ENCODE data around the gene TADA3. TPM values are rescaled to one million over a fixed set of nuclear protein-coding genes. Genes with fewer than 3 reads are reported as not detected.

The TADA3 gene
- total and polyA plus RNA-seq, 2 of the 4 experiments (the other 2 are of a cell fraction): 68.0 to 83.0 TPM

DNA sequence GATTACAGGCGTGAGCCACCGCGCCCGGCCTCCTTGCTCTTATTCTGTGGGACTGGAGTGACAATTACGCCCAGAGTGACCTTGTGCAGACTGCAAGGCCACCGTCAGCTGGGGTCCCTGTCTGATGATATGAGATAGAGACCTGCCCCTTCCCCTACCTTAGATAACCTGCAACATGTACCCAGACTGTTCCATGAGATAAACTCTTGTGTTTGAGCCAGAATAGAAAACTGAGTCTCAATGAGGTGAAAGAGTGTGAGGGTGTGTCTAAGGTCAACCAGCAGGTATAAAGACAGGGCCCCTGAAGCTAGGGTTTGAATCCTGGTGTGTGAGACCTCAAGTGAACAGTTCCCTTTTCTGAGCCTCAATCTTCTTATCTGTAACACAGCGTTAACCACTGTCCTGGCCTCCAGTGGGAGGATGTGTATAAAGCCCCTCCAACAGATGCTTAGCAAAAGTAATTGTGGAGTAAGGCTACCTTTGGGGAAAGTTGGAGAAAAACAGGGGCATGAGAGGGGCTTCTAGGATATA, 6.0 kb downstream of the TADA3 start:
- H3K4me3 ChIP-seq (ENCODE audit: insufficient read depth, low read depth, low read length): no peak overlapping the region
- H3K4me1 ChIP-seq (ENCODE audit: control insufficient read depth, insufficient read depth, low read length): peaks cover 3% of the 10 kb centered on the region; the same call in 1 of the 2 replicates
- ChIA-PET CTCF (no interaction called here), POLR2A (ENCODE audit: unreplicated experiment) (no interaction called here)
- TF ChIP-seq POLR2A (IDR thresholded peaks at IDR 0.05; ENCODE audit: low read depth, low read length): no peak
- no peak for TF ChIP-seq MAFK (IDR thresholded peaks at IDR 0.05; ENCODE audit: low read depth, low read length)
- no peak for TF ChIP-seq RAD21 (IDR thresholded peaks at IDR 0.05; ENCODE audit: low read length)
- TF ChIP-seq RFX5 (IDR thresholded peaks at IDR 0.05; ENCODE audit: low read depth, low read length): no peak
- TF ChIP-seq MAZ (IDR thresholded peaks at IDR 0.05; ENCODE audit: borderline replicate concordance, low read depth, low read length): no peak
- TF ChIP-seq, protein P1, sequence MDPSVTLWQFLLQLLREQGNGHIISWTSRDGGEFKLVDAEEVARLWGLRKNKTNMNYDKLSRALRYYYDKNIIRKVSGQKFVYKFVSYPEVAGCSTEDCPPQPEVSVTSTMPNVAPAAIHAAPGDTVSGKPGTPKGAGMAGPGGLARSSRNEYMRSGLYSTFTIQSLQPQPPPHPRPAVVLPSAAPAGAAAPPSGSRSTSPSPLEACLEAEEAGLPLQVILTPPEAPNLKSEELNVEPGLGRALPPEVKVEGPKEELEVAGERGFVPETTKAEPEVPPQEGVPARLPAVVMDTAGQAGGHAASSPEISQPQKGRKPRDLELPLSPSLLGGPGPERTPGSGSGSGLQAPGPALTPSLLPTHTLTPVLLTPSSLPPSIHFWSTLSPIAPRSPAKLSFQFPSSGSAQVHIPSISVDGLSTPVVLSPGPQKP (IDR thresholded peaks at IDR 0.05; ENCODE audit: borderline replicate concordance, low read depth, low read length): no peak
- TF ChIP-seq, protein P2, sequence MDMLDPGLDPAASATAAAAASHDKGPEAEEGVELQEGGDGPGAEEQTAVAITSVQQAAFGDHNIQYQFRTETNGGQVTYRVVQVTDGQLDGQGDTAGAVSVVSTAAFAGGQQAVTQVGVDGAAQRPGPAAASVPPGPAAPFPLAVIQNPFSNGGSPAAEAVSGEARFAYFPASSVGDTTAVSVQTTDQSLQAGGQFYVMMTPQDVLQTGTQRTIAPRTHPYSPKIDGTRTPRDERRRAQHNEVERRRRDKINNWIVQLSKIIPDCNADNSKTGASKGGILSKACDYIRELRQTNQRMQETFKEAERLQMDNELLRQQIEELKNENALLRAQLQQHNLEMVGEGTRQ (IDR thresholded peaks at IDR 0.05; ENCODE audit: low read depth, low read length): no peak
- TF ChIP-seq BHLHE40 (IDR thresholded peaks at IDR 0.05; ENCODE audit: low read depth, low read length): no peak
- no peak for TF ChIP-seq RCOR1 (IDR thresholded peaks at IDR 0.05; ENCODE audit: insufficient replicate concordance, low read length)
- no peak for TF ChIP-seq CEBPB (IDR thresholded peaks at IDR 0.05; ENCODE audit: low read depth, low read length)
- no peak for TF ChIP-seq NFE2L2 (IDR thresholded peaks at IDR 0.05; ENCODE audit: low read depth, low read length)
- no peak for TF ChIP-seq FOS (IDR thresholded peaks at IDR 0.05; ENCODE audit: low read depth, low read length)
- TF ChIP-seq CHD1 (IDR thresholded peaks at IDR 0.05; ENCODE audit: low read depth, low read length): no peak
- no peak for TF ChIP-seq SMC3 (IDR thresholded peaks at IDR 0.05; ENCODE audit: low read depth, low read length)
- no peak overlapping the region for H2BK120ac ChIP-seq (ENCODE audit: low read depth, low read length)
- H3K4ac ChIP-seq (ENCODE audit: low read depth, low read length): no peak overlapping the region
- no peaks in the 10 kb centered on the region for H4K20me1 ChIP-seq (ENCODE audit: insufficient read depth, low read length)
- H3K9me1 ChIP-seq (ENCODE audit: insufficient read depth, low read length): peaks cover 9% of the 10 kb centered on the region
- H2AK9ac ChIP-seq (replicated peaks; ENCODE audit: low read depth, low read length, poor library complexity): no peak overlapping the region
- WGBS, 2 experiments (ENCODE audit: extremely low coverage in 2 of 2, insufficient read length in 1 of 2): no CpG with 5 or more reads among the region's 7 CpGs
- H3K18ac ChIP-seq (ENCODE audit: low read depth, low read length): no peak overlapping the region
- no peak overlapping the region for H3K23ac ChIP-seq (ENCODE audit: low read depth, low read length)
- H4K8ac ChIP-seq (ENCODE audit: low read depth in 2 of 2, low read length in 2 of 2): no peak overlapping the region
- no peak for ATAC-seq (ENCODE audit: low read depth)
- intact Hi-C loops (cut with micrococcal nuclease) (no loop called here), dilution Hi-C loops (cut with HindIII; ENCODE audit: low sequenced_read_pairs, unreplicated experiment) (no loop called here), in situ Hi-C loops (cut with MboI; ENCODE audit: low sequenced_read_pairs) (no loop called here)
- no peak overlapping the region for H4K5ac ChIP-seq (ENCODE audit: low read depth, low read length)
- no peak for DNase-seq
- H3K4me2 ChIP-seq (ENCODE audit: low read depth, low read length): no peak overlapping the region
- BruUV-seq (replicated peaks): no TSS peak
- no peak overlapping the region for H3K14ac ChIP-seq (replicated peaks; ENCODE audit: low read depth, low read length)
- no peak overlapping the region for H3K27ac ChIP-seq (ENCODE audit: insufficient read depth, low read length)
- no peak overlapping the region for H2BK5ac ChIP-seq (ENCODE audit: low read depth, low read length, poor library complexity, severe bottlenecking)
- H3K27me3 ChIP-seq (ENCODE audit: control insufficient read depth, insufficient read depth, low read length): no peaks in the 10 kb centered on the region
- no peak overlapping the region for H2BK20ac ChIP-seq (ENCODE audit: low read depth, low read length)
- H4K91ac ChIP-seq (ENCODE audit: insufficient read depth, low read depth, low read length): no peak overlapping the region
- peaks cover 49% of the 10 kb centered on the region for H3K36me3 ChIP-seq (ENCODE audit: control insufficient read depth, insufficient read depth, low read length)
- H3K9ac ChIP-seq (ENCODE audit: low read depth, low read length): no peak overlapping the region
- H2AFZ ChIP-seq (replicated peaks; ENCODE audit: low read length, poor library complexity): no peak overlapping the region
- no peak overlapping the region for H2BK15ac ChIP-seq (ENCODE audit: low read depth, low read length)
- H3K56ac ChIP-seq (ENCODE audit: extremely low read depth, insufficient read depth, low read length): no peak overlapping the region
- no peaks in the 10 kb centered on the region for H3K9me3 ChIP-seq (ENCODE audit: control insufficient read depth, insufficient read depth, low read length)
- H3K79me1 ChIP-seq (ENCODE audit: low read depth in 1 of 2, low read length in 2 of 2): peaks cover 20 to 21% of the 10 kb centered on the region in 2 experiments
- H2AK5ac ChIP-seq (ENCODE audit: low read depth, low read length): no peak overlapping the region

All from IMR-90 (cell line).